Mesenchymal stem cell (in vitro differentiated cells and primary cell): ENCODE data around the gene LNP1.

Source experiments
- DNase-seq: peaks from one replicate; pipeline ENCODE4 v3.0.0-alpha.2; 2013
- H2AFZ ChIP-seq: one replicate; pipeline ENCODE4 v1.6.1; 2013; ENCODE audit warnings: low read depth, mild to moderate bottlenecking, control low read depth, inconsistent platforms, low read length, moderate library complexity
- H2AK5ac ChIP-seq: 2 replicates; pipeline ENCODE4 v1.6.1; 2013; ENCODE audit warnings: low read length, moderate library complexity, mild to moderate bottlenecking, inconsistent platforms; ENCODE audit not compliant: severe bottlenecking
- H2BK120ac ChIP-seq: one replicate; pipeline ENCODE4 v1.6.1; 2013; ENCODE audit warnings: low read depth, mild to moderate bottlenecking, inconsistent platforms, low read length, moderate library complexity
- H2BK12ac ChIP-seq, 2 experiments: one replicate each; pipeline ENCODE4 v1.6.1; 2013; ENCODE audit warnings: inconsistent platforms in 2 of 2, low read length in 2 of 2, mild to moderate bottlenecking in 2 of 2, moderate library complexity in 2 of 2, control low read depth in 1 of 2
- H2BK15ac ChIP-seq: one replicate; pipeline ENCODE4 v1.6.1; 2013; ENCODE audit warnings: mild to moderate bottlenecking, low read depth, inconsistent platforms; ENCODE audit not compliant: poor library complexity, severe bottlenecking
- H2BK5ac ChIP-seq: 2 replicates; pipeline ENCODE4 v1.6.1; 2013; ENCODE audit warnings: low read depth, mild to moderate bottlenecking, low read length, control low read depth, inconsistent platforms; ENCODE audit not compliant: poor library complexity, severe bottlenecking
- H3K14ac ChIP-seq, 2 experiments: one replicate each; pipeline ENCODE4 v1.6.1; 2013; ENCODE audit warnings: inconsistent platforms in 2 of 2, low read length in 2 of 2, control low read depth in 1 of 2, mild to moderate bottlenecking in 1 of 2, moderate library complexity in 1 of 2
- H3K18ac ChIP-seq, 2 experiments: one replicate each; pipeline ENCODE4 v1.6.1; 2013; ENCODE audit warnings: inconsistent platforms in 2 of 2, low read length in 2 of 2, control low read depth in 1 of 2, low read depth in 1 of 2, mild to moderate bottlenecking in 1 of 2
- H3K23ac ChIP-seq, 2 experiments: one replicate each; pipeline ENCODE4 v1.6.1; 2013; ENCODE audit warnings: inconsistent platforms in 2 of 2, low read length in 2 of 2, mild to moderate bottlenecking in 2 of 2, moderate library complexity in 2 of 2, control low read depth in 1 of 2
- H3K27ac ChIP-seq: 2 replicates; pipeline ENCODE4 v1.5.1; 2013; ENCODE audit warnings: mild to moderate bottlenecking, moderate library complexity, low read length, control low read depth, inconsistent platforms; ENCODE audit not compliant: poor library complexity, severe bottlenecking
- H3K27me3 ChIP-seq, 2 experiments: 2 replicates each; pipeline versions ENCODE4 v1.6.1 to v1.7.0; 2013; ENCODE audit warnings: low read length in 2 of 2, mild to moderate bottlenecking in 2 of 2, moderate library complexity in 2 of 2, control low read depth in 1 of 2, inconsistent platforms in 1 of 2; ENCODE audit not compliant: control insufficient read depth in 1 of 2, insufficient read depth in 1 of 2
- H3K36me3 ChIP-seq, 2 experiments: 2 replicates each; pipeline versions ENCODE4 v1.6.1 to v1.7.0; 2013; ENCODE audit warnings: low read length in 2 of 2, control low read depth in 1 of 2, inconsistent platforms in 1 of 2, low read depth in 1 of 2, mild to moderate bottlenecking in 1 of 2; ENCODE audit not compliant: insufficient read depth in 2 of 2, control insufficient read depth in 1 of 2
- H3K4ac ChIP-seq, 2 experiments: one replicate each; pipeline ENCODE4 v1.6.1; 2013; ENCODE audit warnings: inconsistent platforms in 2 of 2, low read length in 2 of 2, mild to moderate bottlenecking in 2 of 2, moderate library complexity in 2 of 2, control low read depth in 1 of 2, low read depth in 1 of 2
- H3K4me1 ChIP-seq: 2 replicates; pipeline ENCODE4 v1.6.1; 2013; ENCODE audit warnings: low read depth, low read length, control low read depth; ENCODE audit not compliant: control insufficient read depth, insufficient read depth
- H3K4me2 ChIP-seq: 2 replicates; pipeline ENCODE4 v1.6.1; 2013; ENCODE audit warnings: low read length, mild to moderate bottlenecking, inconsistent platforms; ENCODE audit not compliant: poor library complexity, severe bottlenecking
- H3K4me3 ChIP-seq, 2 experiments: 2 replicates each; pipeline versions ENCODE4 v1.5.1 to v1.7.0; 2013; ENCODE audit warnings: low read length in 2 of 2, mild to moderate bottlenecking in 2 of 2, control low read depth in 1 of 2, low read depth in 1 of 2; ENCODE audit not compliant: insufficient read depth in 1 of 2
- H3K79me1 ChIP-seq: replicated peaks from 2 replicates; pipeline ENCODE4 v1.6.1; 2013; ENCODE audit warnings: mild to moderate bottlenecking, control low read depth, low read length, inconsistent platforms; ENCODE audit not compliant: poor library complexity, severe bottlenecking
- H3K9ac ChIP-seq: 2 replicates; pipeline ENCODE4 v1.7.0; 2013; ENCODE audit warnings: mild to moderate bottlenecking, low read length, moderate library complexity
- H3K9me3 ChIP-seq: 2 replicates; pipeline ENCODE4 v1.7.0; 2013; ENCODE audit warnings: mild to moderate bottlenecking, low read length; ENCODE audit not compliant: control insufficient read depth
- H4K8ac ChIP-seq: one replicate; pipeline ENCODE4 v1.6.1; 2013; ENCODE audit warnings: inconsistent platforms, mild to moderate bottlenecking, low read length, moderate library complexity
- H4K91ac ChIP-seq: one replicate; pipeline ENCODE4 v1.6.1; 2013; ENCODE audit warnings: mild to moderate bottlenecking, low read length, inconsistent platforms
- WGBS: methylation state at CpG from one replicate; pipeline ENCODE4 v1.1.7; 2013; ENCODE audit warnings: mixed read lengths; 5-methylcytosine and 5-hydroxymethylcytosine counted together

LNP1 gene

GRCh38 chr3:100416176-100416575 lies 14.8 kb downstream of the LNP1 start:
- Histone ChIP-seq H3K79me1 (peaks cover 7% of the 10 kb centered on the region), H3K4me3 (no peak overlapping the region), H3K27ac (no peak overlapping the region), H4K8ac (no peak overlapping the region), H2AFZ (no peak overlapping the region), H3K9ac (no peak overlapping the region), H3K18ac (no peak overlapping the region), H3K14ac (no peak overlapping the region), H3K4me2 (no peak overlapping the region), H3K36me3 (peaks cover 2 to 3% of the 10 kb centered on the region in 2 experiments), H4K91ac (no peak overlapping the region), H2BK12ac (no peak overlapping the region), H3K23ac (no peak overlapping the region), H3K4me1 (peaks cover 1% of the 10 kb centered on the region), H2BK5ac (no peak overlapping the region), H3K27me3 (no peaks in the 10 kb centered on the region), H2BK15ac (no peak overlapping the region), H3K9me3 (peaks cover 6% of the 10 kb centered on the region), H2BK120ac (no peak overlapping the region), H2AK5ac (no peak overlapping the region), H3K4ac (no peak overlapping the region)
- no peak for DNase-seq

DNA sequence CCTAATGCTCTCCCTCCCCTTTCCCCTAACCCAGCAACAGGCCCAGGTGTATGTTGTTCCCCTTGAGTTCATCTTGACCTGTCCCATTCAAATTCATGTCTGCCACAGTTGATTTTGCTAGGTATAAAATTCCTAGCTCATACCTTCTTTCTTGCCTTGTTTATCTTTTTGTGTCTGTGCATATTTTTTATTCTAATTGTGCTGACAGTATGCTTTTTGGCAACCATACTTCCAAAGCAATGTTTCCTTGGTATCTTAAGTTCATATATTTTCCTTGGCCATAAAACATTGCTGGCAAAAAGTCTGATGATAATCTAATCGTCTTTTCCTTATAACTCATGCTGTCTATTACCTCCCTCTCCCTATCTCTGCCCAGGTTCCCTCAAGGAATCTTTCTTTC lies 15.5 kb downstream of the LNP1 start:
- H3K4ac ChIP-seq = no peak overlapping the region
- no peak overlapping the region for H3K18ac ChIP-seq
- no peak overlapping the region for H2BK12ac ChIP-seq
- H3K14ac ChIP-seq = no peak overlapping the region
- DNase-seq = no peak
- H3K23ac ChIP-seq = no peak overlapping the region
- H3K4me3 ChIP-seq = no peak overlapping the region
- WGBS = no CpG with 5 or more reads among the region's 1 CpG
- no peak overlapping the region for H2BK15ac ChIP-seq
- H3K4me1 ChIP-seq = peaks cover 1% of the 10 kb centered on the region
- no peaks in the 10 kb centered on the region for H3K27me3 ChIP-seq
- peaks cover 7% of the 10 kb centered on the region for H3K79me1 ChIP-seq
- no peak overlapping the region for H2AK5ac ChIP-seq
- no peak overlapping the region for H2BK5ac ChIP-seq
- no peak overlapping the region for H4K8ac ChIP-seq
- H3K9me3 ChIP-seq = no peaks in the 10 kb centered on the region
- no peak overlapping the region for H3K4me2 ChIP-seq
- H3K9ac ChIP-seq = no peak overlapping the region
- H2AFZ ChIP-seq = no peak overlapping the region
- no peak overlapping the region for H3K27ac ChIP-seq
- no peak overlapping the region for H4K91ac ChIP-seq
- H2BK120ac ChIP-seq = no peak overlapping the region
- peaks cover 0 to 3% of the 10 kb centered on the region in 2 experiments for H3K36me3 ChIP-seq

DNA sequence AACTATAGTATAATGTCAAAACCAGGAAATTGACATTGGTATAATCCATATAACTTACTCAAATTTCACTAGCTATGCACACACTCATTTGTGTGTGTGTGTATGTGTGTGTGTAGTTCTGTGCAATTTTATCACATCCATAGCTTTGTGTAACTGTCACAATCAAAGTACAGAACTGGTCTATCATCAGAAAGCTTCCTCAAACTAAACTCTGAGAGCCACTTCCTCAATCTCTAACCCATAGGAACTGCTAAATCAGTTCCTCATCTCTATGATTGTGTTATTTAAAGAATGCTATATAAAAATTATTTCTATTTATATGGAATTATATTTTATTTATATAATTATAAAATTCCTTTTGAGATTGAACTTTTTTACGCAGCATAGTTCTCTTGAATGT lies 18.1 kb downstream of the LNP1 start:
- Histone ChIP-seq H2BK5ac (no peak overlapping the region), H2BK15ac (no peak overlapping the region), H4K91ac (no peak overlapping the region), H2AK5ac (no peak overlapping the region), H3K79me1 (peaks cover 2% of the 10 kb centered on the region), H3K9me3 (no peaks in the 10 kb centered on the region), H3K14ac (no peak overlapping the region), H2BK12ac (no peak overlapping the region), H3K18ac (no peak overlapping the region), H3K4me1 (no peaks in the 10 kb centered on the region), H3K9ac (no peak overlapping the region), H3K4me3 (no peak overlapping the region), H4K8ac (no peak overlapping the region), H3K4ac (no peak overlapping the region), H3K27me3 (no peaks in the 10 kb centered on the region), H3K4me2 (no peak overlapping the region), H3K23ac (no peak overlapping the region), H2BK120ac (no peak overlapping the region), H3K27ac (no peak overlapping the region), H2AFZ (no peak overlapping the region), H3K36me3 (no peaks in the 10 kb centered on the region)
- 71% methylated on average over 1 of the region's 1 CpG for WGBS
- DNase-seq = no peak

DNA sequence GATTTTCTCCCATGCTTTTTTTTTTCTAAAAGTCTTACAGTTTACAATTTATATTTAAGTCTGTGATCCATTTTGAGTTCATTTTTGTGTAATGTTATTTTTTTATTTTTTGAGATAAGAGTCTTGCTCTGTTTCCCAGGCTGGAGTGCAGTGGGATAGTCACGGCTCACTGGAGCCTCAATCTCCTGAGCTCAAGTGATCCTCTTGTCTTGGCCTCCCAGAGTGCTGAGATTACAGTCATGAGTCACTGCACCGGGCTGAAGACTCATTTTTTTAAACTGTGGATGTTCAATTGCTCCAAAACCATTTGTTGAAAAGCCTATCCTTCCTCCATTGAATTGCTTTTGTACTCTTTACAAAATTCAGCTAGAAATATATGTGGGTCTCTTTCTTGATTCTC lies 19.5 kb downstream of the LNP1 start:
- Histone ChIP-seq H3K27ac (no peak overlapping the region), H2BK120ac (no peak overlapping the region), H2BK12ac (no peak overlapping the region), H3K14ac (no peak overlapping the region), H4K91ac (no peak overlapping the region), H3K4me2 (no peak overlapping the region), H2BK5ac (no peak overlapping the region), H3K9ac (no peak overlapping the region), H2AFZ (no peak overlapping the region), H2AK5ac (no peak overlapping the region), H4K8ac (no peak overlapping the region), H3K9me3 (no peaks in the 10 kb centered on the region), H3K4me3 (no peak overlapping the region), H3K4ac (no peak overlapping the region), H3K79me1 (peaks cover 2% of the 10 kb centered on the region), H2BK15ac (no peak overlapping the region), H3K23ac (no peak overlapping the region), H3K27me3 (no peaks in the 10 kb centered on the region), H3K36me3 (no peaks in the 10 kb centered on the region), H3K4me1 (no peaks in the 10 kb centered on the region), H3K18ac (no peak overlapping the region)
- no peak for DNase-seq
- WGBS = 63% methylated on average over 2 of the region's 2 CpGs
